Trophoblast cell (in vitro differentiated cells and primary cell): ENCODE results near the gene PHOSPHO2.

ENCODE experiments used
- DNase-seq, 2 donors: peaks; one replicate each; pipeline ENCODE4 v3.0.0-alpha.2; 2016
- H2AFZ ChIP-seq: 2 replicates; pipeline ENCODE4 v1.6.1; 2013; ENCODE audit warnings: low read length, moderate library complexity, mild to moderate bottlenecking; ENCODE audit not compliant: insufficient read depth, poor library complexity
- H2AK5ac ChIP-seq: 2 replicates; pipeline ENCODE4 v1.6.1; 2013; ENCODE audit warnings: mild to moderate bottlenecking, low read length
- H2BK120ac ChIP-seq: 2 replicates; pipeline ENCODE4 v1.6.1; 2013; ENCODE audit warnings: low read length, mild to moderate bottlenecking, moderate library complexity; ENCODE audit not compliant: insufficient read depth, poor library complexity
- H2BK12ac ChIP-seq: 2 replicates; pipeline ENCODE4 v1.6.1; 2013; ENCODE audit warnings: mild to moderate bottlenecking, low read length, moderate library complexity
- H2BK5ac ChIP-seq: 2 replicates; pipeline ENCODE4 v1.6.1; 2013; ENCODE audit warnings: low read length, low read depth, moderate library complexity, mild to moderate bottlenecking; ENCODE audit not compliant: poor library complexity
- H3K14ac ChIP-seq: 2 replicates; pipeline ENCODE4 v1.6.1; 2013; ENCODE audit warnings: mild to moderate bottlenecking, low read length
- H3K18ac ChIP-seq: 2 replicates; pipeline ENCODE4 v1.6.1; 2013; ENCODE audit warnings: mild to moderate bottlenecking, low read length
- H3K23ac ChIP-seq: 2 replicates; pipeline ENCODE4 v1.6.1; 2013; ENCODE audit warnings: low read length
- H3K27ac ChIP-seq: 2 replicates; pipeline ENCODE4 v1.5.1; 2013; ENCODE audit warnings: low read depth, mild to moderate bottlenecking, inconsistent platforms, low read length, moderate library complexity
- H3K27me3 ChIP-seq: 2 replicates; pipeline ENCODE4 v1.6.1; 2013; ENCODE audit warnings: inconsistent platforms, mild to moderate bottlenecking, low read length, moderate library complexity; ENCODE audit not compliant: insufficient read depth
- H3K36me3 ChIP-seq, 2 experiments: 1 replicate in 1 of 2; 2 replicates in 1 of 2; pipeline ENCODE4 v1.6.1; 2013; ENCODE audit warnings: low read length in 2 of 2, mild to moderate bottlenecking in 2 of 2, moderate library complexity in 1 of 2; ENCODE audit not compliant: insufficient read depth in 2 of 2, control insufficient read depth in 1 of 2
- H3K4ac ChIP-seq: 2 replicates; pipeline ENCODE4 v1.6.1; 2013; ENCODE audit warnings: low read depth, mild to moderate bottlenecking, low read length, moderate library complexity
- H3K4me1 ChIP-seq, 2 experiments: 1 replicate in 1 of 2; 2 replicates in 1 of 2; pipeline ENCODE4 v1.6.1; 2013; ENCODE audit warnings: low read length in 2 of 2, mild to moderate bottlenecking in 2 of 2, moderate library complexity in 1 of 2; ENCODE audit not compliant: insufficient read depth in 2 of 2, control insufficient read depth in 1 of 2
- H3K4me2 ChIP-seq: 2 replicates; pipeline ENCODE4 v1.6.1; 2013; ENCODE audit warnings: inconsistent platforms, mild to moderate bottlenecking, low read length, moderate library complexity
- H3K4me3 ChIP-seq: 2 replicates; pipeline ENCODE4 v1.5.1; 2013; ENCODE audit warnings: mild to moderate bottlenecking, low read depth, low read length, inconsistent platforms
- H3K79me1 ChIP-seq: one replicate; pipeline ENCODE4 v1.6.1; 2013; ENCODE audit warnings: low read length
- H3K79me2 ChIP-seq: 2 replicates; pipeline ENCODE4 v1.6.1; 2013; ENCODE audit warnings: low read length, mild to moderate bottlenecking; ENCODE audit not compliant: control insufficient read depth, insufficient read depth, poor library complexity
- H3K9ac ChIP-seq: 2 replicates; pipeline ENCODE4 v1.6.1; 2013; ENCODE audit warnings: mild to moderate bottlenecking, low read length
- H3K9me3 ChIP-seq: 2 replicates; pipeline ENCODE4 v1.6.1; 2013; ENCODE audit warnings: low read depth, mild to moderate bottlenecking, control low read depth, inconsistent platforms, low read length; ENCODE audit not compliant: insufficient read depth
- H4K12ac ChIP-seq: 2 replicates; pipeline ENCODE4 v1.6.1; 2013; ENCODE audit warnings: low read depth, mild to moderate bottlenecking, low read length, moderate library complexity
- H4K8ac ChIP-seq: 2 replicates; pipeline ENCODE4 v1.6.1; 2013; ENCODE audit warnings: low read depth, mild to moderate bottlenecking, low read length, moderate library complexity
- H4K91ac ChIP-seq: one replicate; pipeline ENCODE4 v1.6.1; 2013; ENCODE audit warnings: low read depth, mild to moderate bottlenecking, low read length, moderate library complexity
- WGBS: extraction: QIAGEN DNeasy Blood & Tissue Kit; methylation state at CpG from one replicate; pipeline ENCODE4 v1.1.7; 2013; ENCODE audit warnings: missing lambda C conversion rate; ENCODE audit not compliant: insufficient read length, insufficient coverage; ENCODE audit errors: extremely low coverage; 5-methylcytosine and 5-hydroxymethylcytosine counted together

PHOSPHO2 gene

GRCh38 chr2:169656164-169656563, 38.1 kb upstream of the PHOSPHO2 start:
- H3K9ac ChIP-seq: no peak overlapping the region
- H4K8ac ChIP-seq: no peak overlapping the region
- no peak overlapping the region for H4K12ac ChIP-seq
- no peak overlapping the region for H3K4me3 ChIP-seq
- no peak overlapping the region for H3K23ac ChIP-seq
- no peak overlapping the region for H3K4ac ChIP-seq
- H3K79me2 ChIP-seq: no peaks in the 10 kb centered on the region
- no peak overlapping the region for H2BK5ac ChIP-seq
- DNase-seq: peak in 1 of 2 donors; percentile 50
- H3K4me2 ChIP-seq: no peak overlapping the region
- no peak overlapping the region for H3K27ac ChIP-seq
- H3K14ac ChIP-seq: no peak overlapping the region
- WGBS: 99% methylated on average over 2 of the region's 3 CpGs
- H3K36me3 ChIP-seq: no peaks in the 10 kb centered on the region
- no peak overlapping the region for H3K18ac ChIP-seq
- H2AFZ ChIP-seq: no peak overlapping the region
- H4K91ac ChIP-seq: no peak overlapping the region
- H3K9me3 ChIP-seq: no peaks in the 10 kb centered on the region
- no peak overlapping the region for H2AK5ac ChIP-seq
- no peak overlapping the region for H2BK120ac ChIP-seq
- H3K4me1 ChIP-seq: no peaks in the 10 kb centered on the region
- H2BK12ac ChIP-seq: no peak overlapping the region
- H3K79me1 ChIP-seq: no peaks in the 10 kb centered on the region
- no peaks in the 10 kb centered on the region for H3K27me3 ChIP-seq

- no peak overlapping the region for H4K12ac ChIP-seq
- H3K4me2 ChIP-seq: no peak overlapping the region
- H4K91ac ChIP-seq: no peak overlapping the region
- H3K23ac ChIP-seq: no peak overlapping the region
- H2BK120ac ChIP-seq: no peak overlapping the region
- H3K79me1 ChIP-seq: no peaks in the 10 kb centered on the region
- no peak for DNase-seq
- H3K9me3 ChIP-seq: no peaks in the 10 kb centered on the region
- WGBS: no CpG with 5 or more reads among the region's 1 CpG
- H3K18ac ChIP-seq: no peak overlapping the region
- H4K8ac ChIP-seq: no peak overlapping the region
- H3K4me3 ChIP-seq: no peak overlapping the region
- no peak overlapping the region for H3K14ac ChIP-seq
- no peak overlapping the region for H2BK5ac ChIP-seq
- H2AK5ac ChIP-seq: no peak overlapping the region
- H3K9ac ChIP-seq: no peak overlapping the region
- no peaks in the 10 kb centered on the region for H3K27me3 ChIP-seq
- no peak overlapping the region for H2AFZ ChIP-seq
- no peak overlapping the region for H3K27ac ChIP-seq
- H3K79me2 ChIP-seq: no peaks in the 10 kb centered on the region
- no peak overlapping the region for H2BK12ac ChIP-seq
- no peak overlapping the region for H3K4ac ChIP-seq
- no peaks in the 10 kb centered on the region for H3K36me3 ChIP-seq
- no peaks in the 10 kb centered on the region for H3K4me1 ChIP-seq
Measured at GRCh38 chr2:169658877-169659276, 35.4 kb upstream of the PHOSPHO2 start.

GRCh38 chr2:169659320-169659719, 34.9 kb upstream of the PHOSPHO2 start:
- Histone ChIP-seq H3K4me3 (no peak overlapping the region), H3K27me3 (no peaks in the 10 kb centered on the region), H3K79me2 (no peaks in the 10 kb centered on the region), H3K4ac (no peak overlapping the region), H3K23ac (no peak overlapping the region), H2BK5ac (no peak overlapping the region), H2AK5ac (no peak overlapping the region), H3K4me1 (no peaks in the 10 kb centered on the region), H3K9ac (no peak overlapping the region), H4K12ac (no peak overlapping the region), H3K27ac (no peak overlapping the region), H3K4me2 (no peak overlapping the region), H4K91ac (no peak overlapping the region), H3K9me3 (no peaks in the 10 kb centered on the region), H3K18ac (no peak overlapping the region), H3K79me1 (no peaks in the 10 kb centered on the region), H2AFZ (no peak overlapping the region), H3K14ac (no peak overlapping the region), H2BK12ac (no peak overlapping the region), H2BK120ac (no peak overlapping the region), H4K8ac (no peak overlapping the region), H3K36me3 (no peaks in the 10 kb centered on the region)
- DNase-seq: no peak
- WGBS: no CpG with 5 or more reads among the region's 1 CpG

GRCh38 chr2:169661265-169661664, 33.0 kb upstream of the PHOSPHO2 start:
- Histone ChIP-seq H3K4ac (no peak overlapping the region), H4K91ac (no peak overlapping the region), H3K79me2 (no peaks in the 10 kb centered on the region), H3K27ac (no peak overlapping the region), H3K4me3 (no peak overlapping the region), H2AK5ac (no peak overlapping the region), H3K79me1 (no peaks in the 10 kb centered on the region), H2BK5ac (no peak overlapping the region), H3K36me3 (no peaks in the 10 kb centered on the region), H3K9me3 (no peaks in the 10 kb centered on the region), H2AFZ (no peak overlapping the region), H3K4me2 (no peak overlapping the region), H4K8ac (no peak overlapping the region), H2BK120ac (no peak overlapping the region), H4K12ac (no peak overlapping the region), H3K9ac (no peak overlapping the region), H3K27me3 (no peaks in the 10 kb centered on the region), H3K23ac (no peak overlapping the region), H3K18ac (no peak overlapping the region), H3K4me1 (peaks cover 0 to 2% of the 10 kb centered on the region in 2 experiments), H3K14ac (no peak overlapping the region), H2BK12ac (no peak overlapping the region)
- DNase-seq: no peak
- WGBS: no CpG with 5 or more reads among the region's 3 CpGs
